Spleen (tissue), 7 donors: Measurements from ENCODE around the gene SELENOH.

ENCODE experiments used
- POLR2A ChIP-seq, 3 donors: fragments of 450-650 bp; IDR thresholded peaks; one replicate each; pipeline ENCODE4 v1.5.1; 2017; ENCODE audit warnings: antibody characterized with exemption in 3 of 3, mild to moderate bottlenecking in 1 of 3
- POLR2AphosphoS5 ChIP-seq, 3 donors: sonication (generic); formaldehyde crosslinking; IDR thresholded peaks; one replicate each; pipeline ENCODE4 v1.5.1; 2017; ENCODE audit warnings: antibody characterized with exemption in 3 of 3
- TF ChIP-seq, protein P1 (sequence below), 11 experiments: fragments of 200-600 bp in 7 of 11; fragments of 450-650 bp in 4 of 11; sonication (generic) in 4 of 11; IDR thresholded peaks in 8 of 11; conservative IDR thresholded peaks in 3 of 11; 1 replicate in 7 of 11; 2 replicates in 4 of 11; pipeline versions ENCODE4 v1.4.0 to v1.8.0; 2016 to 2021; ENCODE audit warnings: antibody characterized with exemption in 11 of 11, inconsistent platforms in 4 of 11, mild to moderate bottlenecking in 1 of 11
- donor health status: DM: no; HTN: no; CAD: no; lungs with moderate emphysema.
- donor health status: DM: no; HTN: no; CAD: no.
- donor health status: DM: no; HTN: no; CAD: no.

DNA sequence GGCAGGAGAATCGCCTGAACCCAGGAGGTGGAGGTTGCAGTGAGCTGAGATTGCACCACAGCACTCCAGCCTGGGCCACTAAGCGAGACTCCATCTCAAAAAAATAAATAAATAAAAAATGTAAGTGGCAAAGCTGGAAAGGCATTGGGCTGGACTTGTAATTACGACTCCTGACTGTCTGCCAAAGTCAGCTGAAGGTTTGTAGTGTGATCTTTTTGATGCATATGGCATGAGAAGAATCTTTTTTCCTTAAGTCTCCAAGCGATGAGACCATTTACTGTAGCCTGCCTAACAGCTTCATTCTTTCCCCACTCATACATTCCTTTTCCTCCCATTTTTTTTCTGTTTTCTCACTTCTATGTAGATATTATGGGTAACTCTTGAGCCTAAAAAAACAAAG is 45.1 kb downstream of the SELENOH start:
- TF ChIP-seq, protein P1, sequence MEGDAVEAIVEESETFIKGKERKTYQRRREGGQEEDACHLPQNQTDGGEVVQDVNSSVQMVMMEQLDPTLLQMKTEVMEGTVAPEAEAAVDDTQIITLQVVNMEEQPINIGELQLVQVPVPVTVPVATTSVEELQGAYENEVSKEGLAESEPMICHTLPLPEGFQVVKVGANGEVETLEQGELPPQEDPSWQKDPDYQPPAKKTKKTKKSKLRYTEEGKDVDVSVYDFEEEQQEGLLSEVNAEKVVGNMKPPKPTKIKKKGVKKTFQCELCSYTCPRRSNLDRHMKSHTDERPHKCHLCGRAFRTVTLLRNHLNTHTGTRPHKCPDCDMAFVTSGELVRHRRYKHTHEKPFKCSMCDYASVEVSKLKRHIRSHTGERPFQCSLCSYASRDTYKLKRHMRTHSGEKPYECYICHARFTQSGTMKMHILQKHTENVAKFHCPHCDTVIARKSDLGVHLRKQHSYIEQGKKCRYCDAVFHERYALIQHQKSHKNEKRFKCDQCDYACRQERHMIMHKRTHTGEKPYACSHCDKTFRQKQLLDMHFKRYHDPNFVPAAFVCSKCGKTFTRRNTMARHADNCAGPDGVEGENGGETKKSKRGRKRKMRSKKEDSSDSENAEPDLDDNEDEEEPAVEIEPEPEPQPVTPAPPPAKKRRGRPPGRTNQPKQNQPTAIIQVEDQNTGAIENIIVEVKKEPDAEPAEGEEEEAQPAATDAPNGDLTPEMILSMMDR (IDR thresholded peaks at IDR 0.05 in 8 of 11, conservative IDR thresholded peaks at IDR 0.05 in 3 of 11), result no peak
- TF ChIP-seq POLR2A (IDR thresholded peaks at IDR 0.05), result no peak
- TF ChIP-seq POLR2AphosphoS5 (IDR thresholded peaks at IDR 0.05), result no peak
